Heart right ventricle (tissue), 16 donors: Measurements from ENCODE around the gene PDE2A. TPM values are rescaled to one million over a fixed set of nuclear protein-coding genes. Genes with fewer than 3 reads are reported as not detected.

Experiments
- ATAC-seq, 8 donors: fragments of 200-7000 bp; cut with Tn5 transposase; one replicate each; pipeline ENCODE4 v1.9.1; 2020; ENCODE audit warnings: mild to moderate bottlenecking in 8 of 8, moderate library complexity in 8 of 8, moderate number of reproducible peaks in 1 of 8
- DNase-seq, 2 donors: peaks; one replicate each; pipeline ENCODE4 v3.0.0-alpha.2; 2020
- H3K27ac ChIP-seq, 10 donors: fragments of 200-600 bp; sonication (generic) in 2 of 10; one replicate each; pipeline versions ENCODE4 v1.5.0 to v1.8.0; 2020 to 2022; ENCODE audit warnings: mild to moderate bottlenecking in 3 of 10
- H3K27me3 ChIP-seq, 7 donors: fragments of 200-600 bp; one replicate each; pipeline ENCODE4 v1.8.0; 2021 to 2022; ENCODE audit warnings: mild to moderate bottlenecking in 2 of 7
- H3K36me3 ChIP-seq, 9 donors: fragments of 200-600 bp; sonication (generic) in 1 of 9; one replicate each; pipeline versions ENCODE4 v1.5.0 to v1.8.0; 2020 to 2022; ENCODE audit warnings: mild to moderate bottlenecking in 2 of 9
- H3K4me1 ChIP-seq, 9 donors: fragments of 200-600 bp; sonication (generic) in 1 of 9; one replicate each; pipeline versions ENCODE4 v1.5.0 to v1.8.0; 2020 to 2022; ENCODE audit warnings: mild to moderate bottlenecking in 4 of 9
- H3K4me3 ChIP-seq, 10 donors: fragments of 200-600 bp; sonication (generic) in 2 of 10; one replicate each; pipeline versions ENCODE4 v1.5.0 to v1.8.0; 2020 to 2022; ENCODE audit warnings: mild to moderate bottlenecking in 7 of 10, moderate library complexity in 2 of 10
- H3K9me3 ChIP-seq, 11 donors: fragments of 200-600 bp in 10 of 11; sonication (generic) in 2 of 11; one replicate each; pipeline versions ENCODE4 v1.5.0 to v1.8.0; 2013 to 2022; ENCODE audit warnings: mild to moderate bottlenecking in 2 of 11, control low read depth in 1 of 11, moderate library complexity in 1 of 11
- WGBS, 2 donors: extraction: QIAGEN DNeasy Blood & Tissue Kit; methylation state at CpG; one replicate each; pipeline ENCODE4 v1.1.7; 2013; ENCODE audit warnings: inconsistent platforms in 1 of 2; 5-methylcytosine and 5-hydroxymethylcytosine counted together
- intact Hi-C, 10 donors: fragments of 100-400 bp; cut with DNase I; formaldehyde crosslinking; loops; one replicate each; pipeline versions ENCODE4 v1.11.1 to v1.14.2; 2022
- polyA plus RNA-seq, 2 donors: library from polyadenylated mRNA; stranded (reverse); fragments of 200-250 nt; gene quantifications; one replicate each; pipeline ENCODE4 v1.2.3, GENCODE V29; 2013
- total RNA-seq, 10 donors: library from RNA; stranded (reverse); fragmentation: NEBNext Ultra II Directional in 3 of 10; extraction: Animal tissue kit (Norgen Biotek cat#: 25700) in 3 of 10; gene quantifications; one replicate each; pipeline versions ENCODE4 v1.2.1 to v1.2.4, GENCODE V29; 2021 to 2023
- TF ChIP-seq, protein P1 (sequence below), 9 donors: fragments of 200-600 bp; sonication (generic) in 2 of 9; IDR thresholded peaks; one replicate each; pipeline versions ENCODE4 v1.5.0 to v1.8.0; 2021 to 2022; ENCODE audit warnings: antibody characterized with exemption in 9 of 9, mild to moderate bottlenecking in 5 of 9, moderate library complexity in 1 of 9
- donor health status: Arrhythmogenic right ventricular cardiomyopathy.
- donor health status: ischemic (EF 13 %, LVEDD 7.1; RV severe dilation, severe dysfunction).
- donor health status: healthy with polysubstance abuse.
- donor health status: DM: no; HTN: yes; CAD: no.
- donor health status: DM: no; HTN: no; CAD: no.
- donor health status: ischemic (EF 25% LVEDD 6.9; RV normal size, moderate dysfunction).
- donor health status: ischemic (EF 25% LVEDD 5.7; RV mildly dilated, moderate dysfunction).
- donor health status: healthy.
- donor health status: DM: yes; HTN: yes; CAD: no.
- donor health status: Ischemic cardiomyopathy.
- donor health status: ischemic (EF 35%, LVEDD 5.7; RV mildly dilated, moderate dysfunction).
- donor health status: nonischemic (EF 11% LVEDD 7.7; RV severe dilation, severe dysfunction).
- donor health status: DM: yes; HTN: yes; CAD: no.
- donor health status: PGD.
- donor health status: ischemic (EF 29% LVEDD 5.4; RV normal size, mild dysfunction).
- donor health status: nonischemic (EF 23%, LVEDD 6.1; RV moderate dilation, normal function).

PDE2A gene
- total and polyA plus RNA-seq, 12 donors, result 10.4 to 47.6 (median 30.2) TPM

DNA sequence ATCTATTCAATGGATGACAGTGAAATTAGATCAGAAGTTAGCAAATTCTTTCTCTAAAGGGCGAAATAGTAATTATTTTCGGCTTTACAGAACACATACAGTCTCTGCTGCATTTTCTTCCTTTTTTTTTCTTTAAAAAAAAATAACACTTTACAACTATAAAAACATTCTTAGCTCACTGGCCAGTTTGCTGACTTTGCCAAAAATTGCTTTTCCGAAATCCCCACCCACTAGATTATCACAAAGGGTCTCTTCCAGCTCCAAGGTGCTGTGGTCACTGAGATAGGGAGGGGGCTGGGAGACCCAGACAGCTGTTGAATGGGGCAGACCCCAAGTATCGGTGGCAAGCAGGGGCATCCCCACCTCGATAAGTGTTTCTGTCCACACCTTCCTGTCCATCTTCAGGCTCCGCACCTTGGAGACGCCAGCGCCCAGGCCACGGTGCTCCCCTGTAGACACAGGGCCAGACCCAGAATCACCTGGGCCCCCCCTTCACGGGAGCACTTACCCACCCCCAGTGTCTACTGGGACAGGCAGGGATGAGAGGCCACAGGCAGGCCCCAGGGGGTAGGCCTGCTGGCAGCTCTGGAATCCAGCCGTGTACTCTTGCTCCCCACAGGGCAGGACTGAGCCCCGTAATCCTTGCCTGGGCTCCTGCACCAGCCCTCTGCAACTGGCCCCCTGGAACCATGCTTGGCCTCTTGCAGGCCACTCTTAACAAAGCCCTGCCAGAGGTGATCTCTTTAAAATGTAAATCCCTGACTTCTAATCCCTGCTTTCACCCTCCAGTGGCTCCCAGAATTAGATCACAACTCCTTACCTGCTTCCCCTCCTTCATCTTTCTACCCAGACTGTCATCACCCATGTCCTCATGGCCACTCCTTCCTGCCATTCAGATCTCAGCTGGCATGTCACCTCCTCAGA lies 31.5 kb upstream of the PDE2A start:
- TF ChIP-seq, protein P1, sequence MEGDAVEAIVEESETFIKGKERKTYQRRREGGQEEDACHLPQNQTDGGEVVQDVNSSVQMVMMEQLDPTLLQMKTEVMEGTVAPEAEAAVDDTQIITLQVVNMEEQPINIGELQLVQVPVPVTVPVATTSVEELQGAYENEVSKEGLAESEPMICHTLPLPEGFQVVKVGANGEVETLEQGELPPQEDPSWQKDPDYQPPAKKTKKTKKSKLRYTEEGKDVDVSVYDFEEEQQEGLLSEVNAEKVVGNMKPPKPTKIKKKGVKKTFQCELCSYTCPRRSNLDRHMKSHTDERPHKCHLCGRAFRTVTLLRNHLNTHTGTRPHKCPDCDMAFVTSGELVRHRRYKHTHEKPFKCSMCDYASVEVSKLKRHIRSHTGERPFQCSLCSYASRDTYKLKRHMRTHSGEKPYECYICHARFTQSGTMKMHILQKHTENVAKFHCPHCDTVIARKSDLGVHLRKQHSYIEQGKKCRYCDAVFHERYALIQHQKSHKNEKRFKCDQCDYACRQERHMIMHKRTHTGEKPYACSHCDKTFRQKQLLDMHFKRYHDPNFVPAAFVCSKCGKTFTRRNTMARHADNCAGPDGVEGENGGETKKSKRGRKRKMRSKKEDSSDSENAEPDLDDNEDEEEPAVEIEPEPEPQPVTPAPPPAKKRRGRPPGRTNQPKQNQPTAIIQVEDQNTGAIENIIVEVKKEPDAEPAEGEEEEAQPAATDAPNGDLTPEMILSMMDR (IDR thresholded peaks at IDR 0.05), result no peak
- Histone ChIP-seq H3K4me3 (no peak overlapping the region), H3K27me3 (no peaks in the 10 kb centered on the region), H3K4me1 (peaks cover 3 to 38% (median 12%) of the 10 kb centered on the region in 9 donors), H3K27ac (no peak overlapping the region), H3K9me3 (no peaks in the 10 kb centered on the region), H3K36me3 (peaks cover 0 to 100% (median 55%) of the 10 kb centered on the region in 9 donors)
- DNase-seq (no peak), ATAC-seq (no peak)
- intact Hi-C loops, result no loop called here
- 83% methylated on average over 12 of the region's 12 CpGs for WGBS, 2 donors

DNA sequence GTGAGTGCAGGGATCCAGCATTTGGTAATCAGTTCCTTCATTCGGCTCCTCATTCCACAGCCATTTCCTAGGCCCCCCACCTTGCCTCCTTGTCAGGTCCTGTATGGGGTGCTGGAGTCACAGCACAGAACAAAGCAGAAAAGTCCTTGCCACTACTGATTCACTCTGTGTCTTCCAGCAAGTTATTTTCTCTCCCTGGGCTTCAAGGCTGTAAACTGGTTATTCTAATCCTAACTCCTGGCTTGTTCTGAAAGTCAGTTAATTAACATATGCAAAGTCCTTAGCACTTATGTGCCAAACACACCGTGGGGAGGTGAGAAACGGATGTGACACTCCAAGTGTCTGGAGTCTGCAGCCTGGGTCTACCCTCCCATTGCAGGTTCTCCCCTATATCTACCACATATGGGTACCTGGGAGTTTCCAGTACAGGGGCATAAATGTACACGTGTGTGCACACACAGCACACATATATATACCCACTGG lies 30.6 kb upstream of the PDE2A start:
- no peaks in the 10 kb centered on the region for H3K27me3 ChIP-seq
- intact Hi-C loops, result no loop called here
- no peak overlapping the region for H3K4me3 ChIP-seq
- TF ChIP-seq, protein P1 (IDR thresholded peaks at IDR 0.05), result no peak
- peak overlapping the region in 4 of 10 donors; percentile 38 to 71 (median 63) for H3K27ac ChIP-seq
- H3K9me3 ChIP-seq, result no peaks in the 10 kb centered on the region
- DNase-seq (no peak), ATAC-seq (no peak)
- H3K36me3 ChIP-seq, result peaks cover 0 to 100% (median 57%) of the 10 kb centered on the region in 9 donors
- H3K4me1 ChIP-seq, result peaks cover 3 to 47% (median 16%) of the 10 kb centered on the region in 9 donors
- WGBS, 2 donors, result 52 to 57% methylated on average over 4 of the region's 4 CpGs

DNA sequence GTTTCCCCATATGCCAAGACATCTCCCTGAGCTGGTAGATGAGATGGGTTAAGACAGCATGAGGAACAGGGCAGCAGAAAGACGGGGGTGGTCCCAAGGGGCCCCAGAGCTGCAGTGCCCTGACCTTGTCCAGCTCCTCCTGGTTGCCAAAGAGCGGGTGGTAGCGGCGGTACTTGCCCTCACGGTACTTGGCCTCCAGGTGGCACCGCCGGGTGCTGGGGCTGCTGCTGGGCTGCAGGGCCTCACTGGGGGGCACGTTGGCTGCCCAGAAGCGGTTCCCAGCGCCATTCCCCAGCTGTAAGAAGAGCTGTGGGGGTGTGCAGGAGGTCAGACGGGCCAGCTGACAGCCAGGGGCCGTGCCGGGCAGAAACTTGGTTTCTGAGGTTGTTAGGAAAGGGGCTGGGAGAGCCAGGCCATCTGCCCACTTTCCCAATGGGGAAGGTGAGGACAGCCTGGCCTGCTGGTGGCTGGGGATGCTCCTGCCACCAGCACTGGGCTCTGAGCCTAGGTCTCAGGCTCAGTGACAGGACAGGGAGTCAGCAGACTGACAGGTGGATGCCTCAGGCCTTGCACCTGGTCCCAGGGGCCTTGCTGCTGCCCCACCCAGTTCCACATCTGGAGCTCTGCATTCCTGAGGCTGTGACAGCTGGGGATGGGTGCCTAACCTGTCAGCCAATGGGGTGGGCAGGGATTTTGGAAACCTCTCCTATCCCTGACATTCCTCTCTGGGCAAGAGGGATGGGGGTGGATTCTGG lies 30.0 kb upstream of the PDE2A start:
- TF ChIP-seq, protein P1 (IDR thresholded peaks at IDR 0.05), result peak in 2 of 9 donors; percentile 11 to 14
- no peak overlapping the region for H3K4me3 ChIP-seq
- H3K27me3 ChIP-seq, result no peaks in the 10 kb centered on the region
- intact Hi-C loops, result no loop called here
- WGBS, 2 donors, result 72 to 75% methylated on average over 13 of the region's 13 CpGs
- no peak for DNase-seq
- peak overlapping the region in 9 of 10 donors; percentile 31 to 79 (median 59) for H3K27ac ChIP-seq
- ATAC-seq, result peak in 6 of 8 donors; percentile 1 to 26 (median 4)
- H3K36me3 ChIP-seq, result peaks cover 0 to 100% (median 55%) of the 10 kb centered on the region in 9 donors
- H3K9me3 ChIP-seq, result no peaks in the 10 kb centered on the region
- H3K4me1 ChIP-seq, result peaks cover 3 to 50% (median 16%) of the 10 kb centered on the region in 9 donors
